Lower lobe of right lung (tissue), 2 donors: ENCODE results near the gene GRXCR1. TPM values are rescaled to one million over a fixed set of nuclear protein-coding genes. Genes with fewer than 3 reads are reported as not detected.

Experiments used
- ATAC-seq, 2 donors: fragments of 200-7000 bp; cut with Tn5 transposase; one replicate each; pipeline ENCODE4 v1.9.1; 2020 to 2022; ENCODE audit warnings: mild to moderate bottlenecking in 2 of 2, moderate library complexity in 2 of 2
- DNase-seq: peaks from one replicate; pipeline ENCODE4 v3.0.0-alpha.2; 2020
- H3K27ac ChIP-seq: fragments of 200-600 bp; one replicate; pipeline ENCODE4 v1.8.0; 2022
- H3K27me3 ChIP-seq: fragments of 200-600 bp; one replicate; pipeline ENCODE4 v1.8.0; 2022; ENCODE audit warnings: low read depth
- H3K36me3 ChIP-seq: fragments of 200-600 bp; one replicate; pipeline ENCODE4 v1.8.0; 2022; ENCODE audit warnings: mild to moderate bottlenecking
- H3K4me1 ChIP-seq: fragments of 200-600 bp; one replicate; pipeline ENCODE4 v1.8.0; 2022
- H3K4me3 ChIP-seq: fragments of 200-600 bp; one replicate; pipeline ENCODE4 v1.8.0; 2022; ENCODE audit warnings: mild to moderate bottlenecking
- H3K9me3 ChIP-seq: fragments of 200-600 bp; one replicate; pipeline ENCODE4 v1.8.0; 2022
- intact Hi-C: fragments of 100-400 bp; cut with DNase I; formaldehyde crosslinking; loops from one replicate; pipeline ENCODE4 v1.11.0; 2022
- total RNA-seq: library from RNA; stranded (reverse); fragmentation: NEBNext Ultra II Directional; extraction: Animal tissue kit (Norgen Biotek cat#: 25700); gene quantifications from one replicate; pipeline ENCODE4 v1.2.1, GENCODE V29; 2021
- TF ChIP-seq, protein P1 (sequence below): fragments of 200-600 bp; IDR thresholded peaks from one replicate; pipeline ENCODE4 v1.8.0; 2022; ENCODE audit warnings: antibody characterized with exemption, mild to moderate bottlenecking
- donor health status: DM: no; HTN: yes; CAD: no; lungs with severe emphysema.

GRXCR1 gene
- total RNA-seq, 1 donor from 2014 or later = not detected

DNA sequence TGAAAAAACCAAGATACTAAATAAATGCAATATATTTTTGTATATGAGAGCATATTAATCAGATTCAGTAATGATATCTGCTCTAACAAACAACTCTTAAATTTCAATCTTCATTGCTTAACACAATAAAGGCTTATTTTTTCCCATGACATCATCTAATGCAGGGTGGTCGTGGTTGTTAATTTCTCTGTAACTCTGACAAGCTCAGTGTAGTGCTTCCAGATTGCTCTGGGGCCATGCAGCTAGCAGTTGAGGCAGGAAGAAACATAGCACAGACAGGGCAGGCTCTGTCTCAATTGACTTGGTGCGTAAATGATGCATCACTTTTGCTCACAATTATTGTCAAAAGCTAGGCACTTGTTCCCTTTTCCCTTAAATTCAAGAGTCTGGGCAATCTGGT is 869 bp upstream of the GRXCR1 start:
- Histone ChIP-seq H3K27me3 (no peaks in the 10 kb centered on the region), H3K27ac (no peak overlapping the region), H3K36me3 (no peaks in the 10 kb centered on the region), H3K9me3 (no peaks in the 10 kb centered on the region), H3K4me1 (no peaks in the 10 kb centered on the region), H3K4me3 (no peak overlapping the region)
- no peak for DNase-seq
- TF ChIP-seq, protein P1, sequence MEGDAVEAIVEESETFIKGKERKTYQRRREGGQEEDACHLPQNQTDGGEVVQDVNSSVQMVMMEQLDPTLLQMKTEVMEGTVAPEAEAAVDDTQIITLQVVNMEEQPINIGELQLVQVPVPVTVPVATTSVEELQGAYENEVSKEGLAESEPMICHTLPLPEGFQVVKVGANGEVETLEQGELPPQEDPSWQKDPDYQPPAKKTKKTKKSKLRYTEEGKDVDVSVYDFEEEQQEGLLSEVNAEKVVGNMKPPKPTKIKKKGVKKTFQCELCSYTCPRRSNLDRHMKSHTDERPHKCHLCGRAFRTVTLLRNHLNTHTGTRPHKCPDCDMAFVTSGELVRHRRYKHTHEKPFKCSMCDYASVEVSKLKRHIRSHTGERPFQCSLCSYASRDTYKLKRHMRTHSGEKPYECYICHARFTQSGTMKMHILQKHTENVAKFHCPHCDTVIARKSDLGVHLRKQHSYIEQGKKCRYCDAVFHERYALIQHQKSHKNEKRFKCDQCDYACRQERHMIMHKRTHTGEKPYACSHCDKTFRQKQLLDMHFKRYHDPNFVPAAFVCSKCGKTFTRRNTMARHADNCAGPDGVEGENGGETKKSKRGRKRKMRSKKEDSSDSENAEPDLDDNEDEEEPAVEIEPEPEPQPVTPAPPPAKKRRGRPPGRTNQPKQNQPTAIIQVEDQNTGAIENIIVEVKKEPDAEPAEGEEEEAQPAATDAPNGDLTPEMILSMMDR = no peak
- ATAC-seq = no peak
- intact Hi-C loops = no loop called here

DNA sequence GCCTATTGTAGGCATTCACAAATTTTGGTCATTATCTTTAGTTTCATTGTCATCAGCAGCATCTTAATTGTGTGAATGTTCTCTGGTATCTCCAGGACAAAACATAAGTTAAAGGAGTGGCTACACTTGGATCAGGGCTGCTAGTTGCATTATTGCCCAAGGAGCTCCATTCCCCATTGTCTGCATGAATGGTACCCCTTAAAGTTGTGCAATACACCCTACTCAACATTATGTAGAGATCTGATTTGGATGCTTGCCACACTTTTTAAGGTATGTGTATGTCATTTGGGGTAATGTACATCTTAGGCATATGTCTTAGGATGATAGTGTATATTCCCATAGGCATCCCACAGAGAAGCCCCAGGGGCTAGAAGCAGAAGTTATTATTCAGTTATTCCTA is 2.9 kb downstream of the GRXCR1 start:
- no peak overlapping the region for H3K27ac ChIP-seq
- DNase-seq (no peak), ATAC-seq (no peak)
- H3K27me3 ChIP-seq = no peaks in the 10 kb centered on the region
- intact Hi-C loops = no loop called here
- TF ChIP-seq, protein P1 = no peak
- no peaks in the 10 kb centered on the region for H3K9me3 ChIP-seq
- no peaks in the 10 kb centered on the region for H3K36me3 ChIP-seq
- H3K4me3 ChIP-seq = no peak overlapping the region
- H3K4me1 ChIP-seq = no peaks in the 10 kb centered on the region

DNA sequence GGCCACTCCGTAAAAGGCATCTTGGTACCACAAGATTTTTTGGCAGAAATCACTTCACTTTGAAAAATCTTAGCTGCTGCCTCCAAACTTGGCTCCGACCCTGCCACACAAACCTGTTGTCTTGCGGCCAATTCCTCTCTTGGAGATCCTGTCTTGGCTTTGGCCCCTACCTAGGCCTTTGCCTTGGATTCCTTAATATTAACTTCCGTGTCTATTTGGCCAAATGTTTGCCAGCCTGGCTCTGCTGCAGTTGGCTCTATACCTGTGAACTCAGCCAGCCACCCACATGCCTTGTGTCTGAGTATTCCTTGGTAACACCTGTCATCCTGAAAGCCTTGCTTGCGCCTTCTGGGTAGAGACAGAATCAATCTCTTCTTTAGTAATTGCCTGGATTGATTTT is 12.5 kb downstream of the GRXCR1 start:
- Histone ChIP-seq H3K4me3 (no peak overlapping the region), H3K4me1 (no peaks in the 10 kb centered on the region), H3K27me3 (no peaks in the 10 kb centered on the region), H3K36me3 (no peaks in the 10 kb centered on the region), H3K9me3 (no peaks in the 10 kb centered on the region), H3K27ac (no peak overlapping the region)
- TF ChIP-seq, protein P1 = no peak
- ATAC-seq (no peak), DNase-seq (no peak)
- intact Hi-C loops = no loop called here

DNA sequence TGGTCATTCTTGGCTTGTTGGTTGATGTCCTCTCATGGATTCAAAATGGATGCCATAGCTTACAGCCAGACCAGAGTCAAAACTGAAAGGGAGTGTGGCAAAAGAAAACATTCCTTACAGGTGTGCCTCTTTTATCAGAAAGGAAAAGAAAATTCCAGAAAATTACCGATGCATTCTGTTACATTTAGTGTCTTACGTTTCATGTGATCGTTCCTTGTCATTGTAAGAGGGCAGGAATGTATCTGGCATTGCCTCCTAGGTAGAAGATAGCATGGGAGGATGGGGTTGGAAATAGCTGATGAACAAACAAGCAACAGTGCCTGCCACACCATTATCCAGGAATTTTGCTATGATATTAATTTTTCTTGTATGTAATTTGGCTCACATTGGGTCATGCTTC is 13.1 kb downstream of the GRXCR1 start:
- no peak for DNase-seq
- TF ChIP-seq, protein P1 = no peak
- Histone ChIP-seq H3K4me1 (no peaks in the 10 kb centered on the region), H3K27ac (no peak overlapping the region), H3K36me3 (no peaks in the 10 kb centered on the region), H3K4me3 (no peak overlapping the region), H3K27me3 (no peaks in the 10 kb centered on the region), H3K9me3 (no peaks in the 10 kb centered on the region)
- ATAC-seq = no peak
- intact Hi-C loops = no loop called here

DNA sequence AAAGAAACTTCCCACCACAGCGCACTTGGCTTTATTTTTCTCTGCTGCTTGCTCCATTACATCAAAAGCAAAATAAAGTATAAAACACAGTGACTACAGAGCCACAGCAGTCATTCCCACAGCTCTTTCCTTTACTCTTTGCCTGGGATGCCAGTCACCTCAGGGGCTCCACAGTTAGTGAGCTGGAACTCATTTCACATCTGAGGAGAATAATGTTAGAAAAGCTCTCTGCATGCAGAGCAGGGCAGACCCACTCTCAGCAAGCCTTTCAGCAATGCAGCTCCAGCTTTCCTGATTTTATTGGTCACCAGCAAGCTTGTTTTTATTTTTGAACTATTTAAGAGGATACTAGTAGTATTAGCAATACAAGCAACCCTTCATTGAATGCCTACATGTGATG is 13.8 kb downstream of the GRXCR1 start:
- DNase-seq (no peak), ATAC-seq (no peak)
- Histone ChIP-seq H3K27me3 (no peaks in the 10 kb centered on the region), H3K9me3 (no peaks in the 10 kb centered on the region), H3K4me3 (no peak overlapping the region), H3K27ac (no peak overlapping the region), H3K36me3 (no peaks in the 10 kb centered on the region), H3K4me1 (no peaks in the 10 kb centered on the region)
- intact Hi-C loops = no loop called here
- TF ChIP-seq, protein P1 = no peak
